Peyer's patch (tissue), 4 donors: ENCODE data around the gene TXLNG. TPM values are rescaled to one million over a fixed set of nuclear protein-coding genes. Genes with fewer than 3 reads are reported as not detected.

ENCODE experiments used
- DNase-seq, 3 donors: peaks; one replicate each; pipeline ENCODE4 v3.0.0-alpha.2; 2017 to 2019
- H3K27ac ChIP-seq, 4 donors: fragments of 200-600 bp; sonication (generic); one replicate each; pipeline ENCODE4 v1.5.1; 2016 to 2019
- H3K27me3 ChIP-seq, 2 donors: fragments of 200-600 bp; sonication (generic); one replicate each; pipeline ENCODE4 v1.5.1; 2019
- H3K36me3 ChIP-seq, 3 donors: fragments of 200-600 bp; sonication (generic); one replicate each; pipeline ENCODE4 v1.5.1; 2016 to 2019
- H3K4me1 ChIP-seq, 4 donors: fragments of 200-600 bp; sonication (generic); one replicate each; pipeline ENCODE4 v1.5.1; 2016 to 2019
- H3K4me3 ChIP-seq, 4 donors: fragments of 200-600 bp; sonication (generic); 1 replicate in 3 of 4; 2 replicates in 1 of 4; pipeline ENCODE4 v1.5.1; 2016 to 2019; ENCODE audit warnings: mild to moderate bottlenecking in 1 of 4
- H3K9me3 ChIP-seq, 4 donors: fragments of 200-600 bp; sonication (generic); one replicate each; pipeline ENCODE4 v1.5.1; 2016 to 2019; ENCODE audit warnings: mild to moderate bottlenecking in 1 of 4
- CTCF ChIP-seq, 6 experiments: fragments of 450-650 bp in 4 of 6; fragments of 200-600 bp in 2 of 6; sonication (generic) in 1 of 6; IDR thresholded peaks; one replicate each; pipeline ENCODE4 v1.5.1; 2017 to 2019; ENCODE audit warnings: antibody characterized with exemption in 6 of 6, mild to moderate bottlenecking in 3 of 6, moderate library complexity in 1 of 6
- POLR2A ChIP-seq, 2 donors: fragments of 450-650 bp; IDR thresholded peaks; one replicate each; pipeline ENCODE4 v1.5.1; 2017; ENCODE audit warnings: antibody characterized with exemption in 2 of 2, mild to moderate bottlenecking in 2 of 2, moderate library complexity in 2 of 2
- total RNA-seq, 4 donors: library from RNA; depleted of rRNA; stranded (reverse); fragments of >200 nt; gene quantifications; one replicate each; pipeline ENCODE4 v1.1.0, GENCODE V29; 2016

The TXLNG gene
- total RNA-seq, 4 donors from 2014 or later = 8.9 to 20.6 (median 14.7) TPM

GRCh38 chrX:16836371-16836770, 50.1 kb downstream of the TXLNG start:
- Histone ChIP-seq H3K36me3 (peaks cover 0 to 5% (median 0%) of the 10 kb centered on the region in 3 donors), H3K9me3 (no peaks in the 10 kb centered on the region), H3K4me1 (no peaks in the 10 kb centered on the region), H3K27ac (no peak overlapping the region), H3K27me3 (no peaks in the 10 kb centered on the region), H3K4me3 (no peak overlapping the region)
- TF ChIP-seq CTCF (IDR thresholded peaks at IDR 0.05) (peak in 4 of 6 experiments; percentile 13 to 35 (median 32)), POLR2A (IDR thresholded peaks at IDR 0.05) (no peak)
- peak in 2 of 3 donors; percentile 47 to 50 for DNase-seq

- no peak overlapping the region for H3K27ac ChIP-seq
- DNase-seq = no peak
- TF ChIP-seq POLR2A (IDR thresholded peaks at IDR 0.05) (no peak), CTCF (IDR thresholded peaks at IDR 0.05) (no peak)
- H3K9me3 ChIP-seq = no peaks in the 10 kb centered on the region
- H3K4me1 ChIP-seq = no peaks in the 10 kb centered on the region
- peaks cover 0 to 5% (median 0%) of the 10 kb centered on the region in 3 donors for H3K36me3 ChIP-seq
- H3K4me3 ChIP-seq = no peak overlapping the region
- H3K27me3 ChIP-seq = no peaks in the 10 kb centered on the region
These were observed 52.2 kb downstream of the TXLNG start for GRCh38 chrX:16838202-16839066.

- H3K4me1 ChIP-seq = no peaks in the 10 kb centered on the region
- no peak overlapping the region for H3K27ac ChIP-seq
- H3K9me3 ChIP-seq = no peaks in the 10 kb centered on the region
- no peak for DNase-seq
- H3K27me3 ChIP-seq = no peaks in the 10 kb centered on the region
- H3K36me3 ChIP-seq = peaks cover 0 to 5% (median 0%) of the 10 kb centered on the region in 3 donors
- H3K4me3 ChIP-seq = no peak overlapping the region
- TF ChIP-seq POLR2A (IDR thresholded peaks at IDR 0.05) = no peak
- TF ChIP-seq CTCF (IDR thresholded peaks at IDR 0.05) = no peak
These were observed 53.1 kb downstream of the TXLNG start for GRCh38 chrX:16839219-16839851.

- no peaks in the 10 kb centered on the region for H3K27me3 ChIP-seq
- H3K27ac ChIP-seq = no peak overlapping the region
- peaks cover 0 to 5% (median 0%) of the 10 kb centered on the region in 3 donors for H3K36me3 ChIP-seq
- no peaks in the 10 kb centered on the region for H3K4me1 ChIP-seq
- DNase-seq = no peak
- TF ChIP-seq POLR2A (IDR thresholded peaks at IDR 0.05) (no peak), CTCF (IDR thresholded peaks at IDR 0.05) (no peak)
- H3K4me3 ChIP-seq = no peak overlapping the region
- no peaks in the 10 kb centered on the region for H3K9me3 ChIP-seq
These were observed 53.7 kb downstream of the TXLNG start for GRCh38 chrX:16839852-16840460.

- Histone ChIP-seq H3K27me3 (no peaks in the 10 kb centered on the region), H3K4me3 (no peak overlapping the region), H3K9me3 (no peaks in the 10 kb centered on the region), H3K27ac (no peak overlapping the region), H3K4me1 (no peaks in the 10 kb centered on the region), H3K36me3 (peaks cover 0 to 23% (median 0%) of the 10 kb centered on the region in 3 donors)
- DNase-seq = no peak
- no peak for TF ChIP-seq CTCF (IDR thresholded peaks at IDR 0.05)
- no peak for TF ChIP-seq POLR2A (IDR thresholded peaks at IDR 0.05)
These were observed 56.4 kb downstream of the TXLNG start for GRCh38 chrX:16842684-16843083.
